Kidney epithelial cell (primary cell): ENCODE results near the gene NBAS. TPM values are rescaled to one million over a fixed set of nuclear protein-coding genes. Genes with fewer than 3 reads are reported as not detected.

Source experiments
- DNase-seq: peaks from one replicate; pipeline ENCODE4 v3.0.0-alpha.2; 2010; ENCODE audit warnings: low read depth
- H3K27me3 ChIP-seq: 2 replicates; pipeline ENCODE4 v1.6.0; 2011; ENCODE audit warnings: low read length; ENCODE audit not compliant: control insufficient read depth, insufficient read depth
- H3K36me3 ChIP-seq: 2 replicates; pipeline ENCODE4 v1.5.1; 2011; ENCODE audit warnings: low read length; ENCODE audit not compliant: control insufficient read depth, insufficient read depth
- H3K4me3 ChIP-seq: 2 replicates; pipeline ENCODE4 v1.5.1; 2011; ENCODE audit warnings: low read depth, mild to moderate bottlenecking, control low read depth, low read length
- total RNA-seq: library from RNA; depleted of rRNA; stranded (reverse); fragments of >200 nt; gene quantifications from 2 replicates; pipeline ENCODE4 v1.2.3, GENCODE V29; 2015
- TF ChIP-seq, protein P1 (sequence below): IDR thresholded peaks from 2 replicates; pipeline ENCODE4 v1.5.1; 2011; ENCODE audit warnings: mild to moderate bottlenecking, moderate library complexity, low read length, control low read depth, inconsistent platforms; ENCODE audit not compliant: insufficient read depth, poor library complexity, severe bottlenecking

Gene NBAS
- total RNA-seq, 1 donor from 2014 or later: 67.0 TPM

DNA sequence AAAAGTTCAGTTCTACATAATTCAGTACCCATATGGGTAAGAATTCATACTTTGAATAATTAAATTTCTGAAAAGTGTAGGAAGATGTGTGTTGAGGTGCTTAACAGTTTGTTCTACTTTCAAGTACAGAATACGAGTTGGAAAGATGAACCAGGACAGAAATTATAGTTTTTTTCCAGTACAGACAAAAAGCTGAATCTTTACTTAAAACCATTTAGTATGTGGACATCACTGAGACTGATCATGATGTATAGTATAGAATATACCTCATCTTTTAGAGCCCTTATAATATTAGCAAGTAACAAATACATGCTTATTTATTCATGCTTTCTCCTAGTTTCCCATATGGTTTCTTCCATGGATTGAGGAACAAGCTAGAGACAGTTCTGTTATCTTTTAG is 40.5 kb upstream of the NBAS start:
- no peak for DNase-seq
- H3K36me3 ChIP-seq: peaks cover 3% of the 10 kb centered on the region

DNA sequence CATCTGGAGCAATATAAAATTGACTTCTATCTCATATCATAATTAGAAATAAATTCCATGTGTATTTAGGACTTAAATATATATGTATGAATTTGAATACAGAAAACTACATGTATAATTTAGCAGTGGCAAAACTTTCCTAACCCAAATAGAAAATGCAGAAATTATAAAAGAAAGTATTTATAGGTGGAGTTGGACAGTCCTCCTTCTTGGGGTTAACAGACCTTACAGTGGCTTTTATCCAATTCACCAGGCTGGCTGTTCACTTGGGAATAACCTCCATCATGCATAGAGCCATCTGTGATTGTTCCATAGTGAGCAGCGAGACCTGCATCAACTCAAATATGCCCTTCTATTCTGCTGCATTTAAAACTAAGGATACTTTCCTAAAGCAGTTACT is 38.9 kb upstream of the NBAS start:
- Histone ChIP-seq H3K4me3 (no peak overlapping the region), H3K27me3 (no peaks in the 10 kb centered on the region), H3K36me3 (peaks cover 1% of the 10 kb centered on the region)
- TF ChIP-seq, protein P1, sequence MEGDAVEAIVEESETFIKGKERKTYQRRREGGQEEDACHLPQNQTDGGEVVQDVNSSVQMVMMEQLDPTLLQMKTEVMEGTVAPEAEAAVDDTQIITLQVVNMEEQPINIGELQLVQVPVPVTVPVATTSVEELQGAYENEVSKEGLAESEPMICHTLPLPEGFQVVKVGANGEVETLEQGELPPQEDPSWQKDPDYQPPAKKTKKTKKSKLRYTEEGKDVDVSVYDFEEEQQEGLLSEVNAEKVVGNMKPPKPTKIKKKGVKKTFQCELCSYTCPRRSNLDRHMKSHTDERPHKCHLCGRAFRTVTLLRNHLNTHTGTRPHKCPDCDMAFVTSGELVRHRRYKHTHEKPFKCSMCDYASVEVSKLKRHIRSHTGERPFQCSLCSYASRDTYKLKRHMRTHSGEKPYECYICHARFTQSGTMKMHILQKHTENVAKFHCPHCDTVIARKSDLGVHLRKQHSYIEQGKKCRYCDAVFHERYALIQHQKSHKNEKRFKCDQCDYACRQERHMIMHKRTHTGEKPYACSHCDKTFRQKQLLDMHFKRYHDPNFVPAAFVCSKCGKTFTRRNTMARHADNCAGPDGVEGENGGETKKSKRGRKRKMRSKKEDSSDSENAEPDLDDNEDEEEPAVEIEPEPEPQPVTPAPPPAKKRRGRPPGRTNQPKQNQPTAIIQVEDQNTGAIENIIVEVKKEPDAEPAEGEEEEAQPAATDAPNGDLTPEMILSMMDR: no peak
- DNase-seq: no peak

More for the DNA sequence above, 40.5 kb upstream of the NBAS start:
- TF ChIP-seq, protein P1: no peak
- no peaks in the 10 kb centered on the region for H3K27me3 ChIP-seq
- H3K4me3 ChIP-seq: no peak overlapping the region

DNA sequence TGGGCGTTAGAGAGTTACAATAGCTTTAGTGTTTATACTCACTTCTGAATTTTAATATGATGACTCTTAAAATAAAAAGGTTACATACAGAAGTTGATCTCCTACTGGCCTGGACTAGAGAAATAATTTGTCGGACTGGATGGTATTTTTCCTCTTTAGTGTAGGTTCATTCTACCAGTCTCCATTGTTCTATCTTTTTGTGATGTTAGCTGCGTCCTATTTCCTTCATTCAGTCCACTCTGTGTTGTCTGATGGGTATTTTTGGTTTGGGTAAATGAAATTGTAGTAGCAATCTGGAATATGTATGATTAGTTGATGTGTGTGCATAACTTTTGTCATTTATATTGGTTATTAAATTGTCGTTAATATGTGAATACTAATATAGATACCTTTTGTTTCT is 35.8 kb upstream of the NBAS start:
- Histone ChIP-seq H3K36me3 (peaks cover 1% of the 10 kb centered on the region), H3K4me3 (no peak overlapping the region), H3K27me3 (no peaks in the 10 kb centered on the region)
- TF ChIP-seq, protein P1: no peak
- no peak for DNase-seq

DNA sequence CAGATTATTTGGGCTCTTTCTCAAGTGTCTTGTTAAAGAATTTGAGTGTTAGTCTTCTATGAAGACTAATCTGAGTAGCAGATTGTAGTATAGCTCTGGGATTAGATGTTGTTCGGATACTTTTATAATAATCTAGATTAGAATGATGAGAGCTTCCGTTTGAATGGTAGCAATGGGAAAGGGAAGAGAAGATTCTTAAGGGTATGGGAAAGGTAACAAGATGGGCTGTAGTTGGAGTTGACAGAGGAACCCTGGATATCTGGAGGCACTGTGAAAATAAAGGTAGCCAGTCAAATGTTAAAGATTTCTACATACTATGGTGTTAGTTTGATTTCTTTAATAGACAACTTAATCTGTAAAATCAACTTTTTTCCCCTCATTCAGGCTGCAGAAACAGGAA is 35.2 kb upstream of the NBAS start:
- Histone ChIP-seq H3K27me3 (no peaks in the 10 kb centered on the region), H3K4me3 (no peak overlapping the region), H3K36me3 (peaks cover 1% of the 10 kb centered on the region)
- no peak for DNase-seq
- TF ChIP-seq, protein P1: no peak

DNA sequence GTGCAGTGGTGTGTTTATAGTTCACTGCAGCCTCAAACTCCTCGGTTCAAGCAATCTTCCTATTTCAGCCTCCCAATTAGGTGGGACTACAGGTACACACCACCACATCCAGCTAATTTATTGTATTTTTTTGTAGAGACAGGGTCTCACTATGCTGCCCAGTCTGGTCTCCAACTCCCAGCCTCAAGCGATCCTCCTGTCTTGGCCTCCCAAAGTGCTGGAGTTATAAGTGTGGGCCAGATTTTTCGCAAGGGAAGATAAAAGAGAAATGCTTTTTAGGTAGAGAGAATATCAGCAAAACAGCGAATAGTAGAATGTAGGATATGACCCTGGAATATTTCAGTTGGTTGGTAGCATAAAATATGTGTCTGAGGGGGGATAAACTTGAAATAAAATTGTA is 34.8 kb upstream of the NBAS start:
- no peak for DNase-seq
- Histone ChIP-seq H3K36me3 (peaks cover 1% of the 10 kb centered on the region), H3K27me3 (no peaks in the 10 kb centered on the region), H3K4me3 (no peak overlapping the region)
- TF ChIP-seq, protein P1: no peak

DNA sequence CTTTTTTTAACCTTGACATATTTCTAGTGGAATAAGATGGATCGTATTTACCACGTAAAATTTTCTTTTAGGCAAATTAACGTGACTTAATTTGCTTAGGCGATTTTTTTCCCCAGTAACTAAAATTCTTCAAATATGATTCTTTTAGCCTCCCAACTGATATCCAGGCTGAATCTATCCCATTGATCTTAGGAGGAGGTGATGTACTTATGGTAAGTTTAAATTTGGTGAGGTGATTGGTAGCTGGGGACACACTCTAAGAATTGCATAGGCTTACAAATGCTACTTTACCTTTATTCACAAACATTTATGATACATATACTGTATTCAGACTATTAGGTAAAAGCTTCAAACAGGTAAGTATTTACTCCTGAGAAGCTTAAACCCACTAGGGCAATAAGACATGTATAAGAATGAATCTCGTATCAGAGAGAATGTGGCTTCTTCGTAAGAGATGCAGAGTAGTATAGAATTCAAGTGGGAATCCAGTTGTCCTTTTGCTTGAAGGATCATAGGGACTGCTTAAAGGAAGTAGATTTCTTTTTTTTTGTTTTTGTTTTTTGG is 34.3 kb upstream of the NBAS start:
- Histone ChIP-seq H3K27me3 (no peaks in the 10 kb centered on the region), H3K36me3 (peaks cover 1% of the 10 kb centered on the region), H3K4me3 (no peak overlapping the region)
- no peak for DNase-seq
- TF ChIP-seq, protein P1: no peak
